Esophagus (tissue), 2 donors: Measurements from ENCODE around the gene MRPL51. TPM values are rescaled to one million over a fixed set of nuclear protein-coding genes. Genes with fewer than 3 reads are reported as not detected.
A peak's percentile ranks its signal among the peaks of the same experiment; 100 is the strongest.

Source experiments
- H3K27ac ChIP-seq, 2 donors: one replicate each; pipeline ENCODE4 v1.5.1; 2013; ENCODE audit warnings: low read depth in 2 of 2, mild to moderate bottlenecking in 2 of 2, inconsistent platforms in 1 of 2, low read length in 1 of 2, moderate library complexity in 1 of 2
- H3K27me3 ChIP-seq, 2 donors: one replicate each; pipeline ENCODE4 v1.6.1; 2013; ENCODE audit warnings: low read length in 2 of 2, control low read depth in 1 of 2, mild to moderate bottlenecking in 1 of 2; ENCODE audit not compliant: insufficient read depth in 2 of 2, control insufficient read depth in 1 of 2
- H3K36me3 ChIP-seq, 2 donors: one replicate each; pipeline ENCODE4 v1.6.1; 2013; ENCODE audit warnings: low read length in 1 of 2; ENCODE audit not compliant: control insufficient read depth in 2 of 2, insufficient read depth in 2 of 2
- H3K4me1 ChIP-seq, 2 donors: one replicate each; pipeline ENCODE4 v1.6.1; 2013; ENCODE audit warnings: low read length in 1 of 2; ENCODE audit not compliant: control insufficient read depth in 2 of 2, insufficient read depth in 2 of 2
- H3K4me3 ChIP-seq, 2 donors: one replicate each; pipeline ENCODE4 v1.5.1; 2013; ENCODE audit warnings: low read length in 2 of 2, mild to moderate bottlenecking in 2 of 2, low read depth in 1 of 2, moderate library complexity in 1 of 2
- H3K9me3 ChIP-seq, 2 donors: one replicate each; pipeline ENCODE4 v1.6.1; 2013; ENCODE audit warnings: mild to moderate bottlenecking in 2 of 2, low read depth in 1 of 2, low read length in 1 of 2, moderate library complexity in 1 of 2; ENCODE audit not compliant: control insufficient read depth in 2 of 2, insufficient read depth in 1 of 2
- WGBS, 2 donors: extraction: QIAGEN DNeasy Blood & Tissue Kit; methylation state at CpG; one replicate each; pipeline ENCODE4 v1.1.7; 2013; 5-methylcytosine and 5-hydroxymethylcytosine counted together
- polyA plus RNA-seq, 2 donors: library from polyadenylated mRNA; stranded (reverse); fragments of 200-250 nt; gene quantifications; one replicate each; pipeline ENCODE4 v1.2.3, GENCODE V29; 2013
- donor health status: healthy with polysubstance abuse.
- donor health status: Bipolar disorder and iron deficiency.

The MRPL51 gene
- polyA plus RNA-seq, 2 donors = 60.7 to 124 TPM

GRCh38 chr12:6532051-6532926 lies 39.2 kb upstream of the MRPL51 start:
- WGBS, 2 donors = 15 to 20% methylated on average over 20 of the region's 20 CpGs
- peaks cover 5 to 25% of the 10 kb centered on the region in 2 donors for H3K4me1 ChIP-seq
- peak overlapping the region in 1 of 2 donors; percentile 89 for H3K4me3 ChIP-seq
- H3K36me3 ChIP-seq = peaks cover 18 to 38% of the 10 kb centered on the region in 2 donors
- peak overlapping the region; percentile 99 for H3K27ac ChIP-seq
- H3K27me3 ChIP-seq = no peaks in the 10 kb centered on the region
- H3K9me3 ChIP-seq = no peaks in the 10 kb centered on the region

DNA sequence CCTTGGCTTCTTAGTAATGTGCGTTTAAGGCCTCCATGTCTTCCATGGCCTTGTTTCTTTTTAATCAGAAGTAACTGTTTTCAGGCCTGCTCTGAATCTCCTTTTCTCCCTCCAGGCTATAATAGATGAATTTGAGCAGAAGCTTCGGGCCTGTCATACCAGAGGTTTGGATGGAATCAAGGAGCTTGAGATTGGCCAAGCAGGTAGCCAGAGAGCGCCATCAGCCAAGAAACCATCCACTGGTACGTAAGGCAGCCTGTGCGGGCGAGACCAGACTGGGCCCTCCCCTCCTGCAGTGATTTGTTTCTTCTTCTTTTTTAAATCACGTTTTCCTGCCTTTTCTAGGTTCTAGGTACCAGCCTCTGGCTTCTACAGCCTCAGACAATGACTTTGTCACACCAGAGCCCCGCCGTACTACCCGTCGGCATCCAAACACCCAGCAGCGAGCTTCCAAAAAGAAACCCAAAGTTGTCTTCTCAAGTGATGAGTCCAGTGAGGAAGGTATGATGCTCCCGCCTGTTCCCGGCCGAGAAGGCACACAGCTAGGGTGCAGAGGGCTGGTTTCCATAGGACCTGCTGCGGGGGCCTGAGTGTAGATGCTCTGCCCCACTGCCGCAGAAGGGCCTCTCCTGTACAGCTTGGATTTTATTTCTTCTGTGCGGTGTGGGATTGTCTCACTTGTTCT lies 37.7 kb upstream of the MRPL51 start:
- Histone ChIP-seq H3K27me3 (no peaks in the 10 kb centered on the region), H3K27ac (no peak overlapping the region), H3K36me3 (peaks cover 17 to 39% of the 10 kb centered on the region in 2 donors), H3K9me3 (no peaks in the 10 kb centered on the region), H3K4me3 (no peak overlapping the region), H3K4me1 (peaks cover 5 to 11% of the 10 kb centered on the region in 2 donors)
- 93% methylated on average over 18 of the region's 18 CpGs for WGBS, 2 donors

- peaks cover 17 to 43% of the 10 kb centered on the region in 2 donors for H3K36me3 ChIP-seq
- 66 to 79% methylated on average over 9 of the region's 9 CpGs for WGBS, 2 donors
- peaks cover 5 to 11% of the 10 kb centered on the region in 2 donors for H3K4me1 ChIP-seq
- H3K27me3 ChIP-seq = no peaks in the 10 kb centered on the region
- H3K9me3 ChIP-seq = no peaks in the 10 kb centered on the region
- peak overlapping the region; percentile 5 to 27 for H3K27ac ChIP-seq
- H3K4me3 ChIP-seq = no peak overlapping the region
Observed at GRCh38 chr12:6529291-6529737, 36.3 kb upstream of the MRPL51 start.

- H3K27ac ChIP-seq = peak overlapping the region; percentile 7 to 53
- H3K36me3 ChIP-seq = peaks cover 20 to 43% of the 10 kb centered on the region in 2 donors
- no peaks in the 10 kb centered on the region for H3K27me3 ChIP-seq
- H3K9me3 ChIP-seq = no peaks in the 10 kb centered on the region
- H3K4me1 ChIP-seq = peaks cover 5 to 11% of the 10 kb centered on the region in 2 donors
- no peak overlapping the region for H3K4me3 ChIP-seq
- WGBS, 2 donors = 70 to 80% methylated on average over 17 of the region's 17 CpGs
Observed at GRCh38 chr12:6528539-6529235, 35.6 kb upstream of the MRPL51 start.

DNA sequence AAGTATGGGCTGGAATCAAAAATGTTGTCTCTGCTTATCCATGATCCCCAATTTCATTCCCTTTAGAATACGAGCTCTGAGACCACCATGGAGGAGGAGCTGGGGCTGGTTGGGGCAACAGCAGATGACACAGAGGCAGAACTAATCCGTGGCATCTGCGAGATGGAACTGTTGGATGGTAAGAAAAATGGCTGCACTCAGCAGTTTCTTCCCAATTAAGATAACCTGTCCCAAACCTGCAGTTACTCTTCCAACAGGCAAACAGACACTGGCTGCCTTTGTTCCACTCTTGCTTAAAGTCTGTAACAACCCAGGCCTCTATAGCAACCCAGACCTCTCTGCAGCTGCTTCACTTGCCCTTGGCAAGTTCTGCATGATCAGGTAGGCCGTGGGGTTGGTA lies 34.6 kb upstream of the MRPL51 start:
- Histone ChIP-seq H3K9me3 (no peaks in the 10 kb centered on the region), H3K4me1 (peaks cover under 1 to 6% of the 10 kb centered on the region in 2 donors), H3K27ac (no peak overlapping the region), H3K4me3 (no peak overlapping the region), H3K36me3 (peaks cover 20 to 45% of the 10 kb centered on the region in 2 donors), H3K27me3 (no peaks in the 10 kb centered on the region)
- 76 to 80% methylated on average over 4 of the region's 4 CpGs for WGBS, 2 donors

GRCh38 chr12:6526766-6527525 lies 33.9 kb upstream of the MRPL51 start:
- Histone ChIP-seq H3K4me1 (no peaks in the 10 kb centered on the region), H3K27me3 (no peaks in the 10 kb centered on the region), H3K27ac (peak overlapping the region; percentile 32 to 61), H3K36me3 (peaks cover 20 to 48% of the 10 kb centered on the region in 2 donors), H3K9me3 (no peaks in the 10 kb centered on the region), H3K4me3 (no peak overlapping the region)
- 60 to 69% methylated on average over 19 of the region's 19 CpGs for WGBS, 2 donors

DNA sequence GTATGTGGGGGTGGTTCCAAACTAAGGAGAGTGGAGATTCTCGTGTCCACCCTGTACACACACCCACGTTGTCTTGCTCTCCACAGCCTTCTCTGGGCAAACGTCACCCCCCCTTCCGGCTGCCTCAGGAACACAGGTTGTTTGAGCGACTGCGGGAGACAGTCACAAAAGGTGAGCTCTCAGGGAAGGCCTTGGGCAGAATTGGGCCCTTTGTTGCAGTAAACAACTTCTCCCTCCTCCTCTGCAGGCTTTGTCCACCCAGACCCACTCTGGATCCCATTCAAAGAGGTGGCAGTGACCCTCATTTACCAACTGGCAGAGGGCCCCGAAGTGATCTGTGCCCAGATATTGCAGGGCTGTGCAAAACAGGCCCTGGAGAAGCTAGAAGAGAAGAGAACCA lies 33.1 kb upstream of the MRPL51 start:
- 59 to 83% methylated on average over 7 of the region's 7 CpGs for WGBS, 2 donors
- H3K36me3 ChIP-seq = peaks cover 26 to 51% of the 10 kb centered on the region in 2 donors
- no peaks in the 10 kb centered on the region for H3K4me1 ChIP-seq
- H3K27ac ChIP-seq = peak overlapping the region in 1 of 2 donors; percentile 61
- no peaks in the 10 kb centered on the region for H3K9me3 ChIP-seq
- no peak overlapping the region for H3K4me3 ChIP-seq
- no peaks in the 10 kb centered on the region for H3K27me3 ChIP-seq

GRCh38 chr12:6524648-6525047 lies 31.6 kb upstream of the MRPL51 start:
- H3K4me1 ChIP-seq = no peaks in the 10 kb centered on the region
- WGBS, 2 donors = 96 to 97% methylated on average over 5 of the region's 5 CpGs
- H3K36me3 ChIP-seq = peaks cover 26 to 51% of the 10 kb centered on the region in 2 donors
- H3K27me3 ChIP-seq = no peaks in the 10 kb centered on the region
- no peak overlapping the region for H3K27ac ChIP-seq
- no peak overlapping the region for H3K4me3 ChIP-seq
- no peaks in the 10 kb centered on the region for H3K9me3 ChIP-seq

GRCh38 chr12:6523708-6524107 lies 30.6 kb upstream of the MRPL51 start:
- WGBS, 2 donors = 48 to 68% methylated on average over 3 of the region's 3 CpGs
- H3K36me3 ChIP-seq = peaks cover 16 to 43% of the 10 kb centered on the region in 2 donors

More at GRCh38 chr12:6523708-6524107, 30.6 kb upstream of the MRPL51 start:
- Histone ChIP-seq H3K4me1 (no peaks in the 10 kb centered on the region), H3K27ac (no peak overlapping the region), H3K27me3 (no peaks in the 10 kb centered on the region), H3K4me3 (no peak overlapping the region), H3K9me3 (no peaks in the 10 kb centered on the region)
